Measurements from ENCODE around the gene ACSL1. TPM values are rescaled to one million over a fixed set of nuclear protein-coding genes. Genes with fewer than 3 reads are reported as not detected.

Gene ACSL1
- total RNA-seq, 2 experiments from 2014 or later = 17.1 to 17.2 TPM

- Mint-ChIP-seq H3K9me3 (ENCODE audit: low read depth) (no peaks in the 10 kb centered on the region), H3K4me3 (no peak overlapping the region), H3K27ac (peak overlapping the region; percentile 25), H3K4me1 (peaks cover 50% of the 10 kb centered on the region), H3K27me3 (no peaks in the 10 kb centered on the region), H3K36me3 (ENCODE audit: low read depth) (peaks cover 7% of the 10 kb centered on the region)
- intact Hi-C loops (cut with DNase I, micrococcal nuclease) = loop anchor here (5.0 to 10.0 kb wide), 3 partner anchors 75 to 558 kb away; partner anchors contain the start of gene CENPU (in 1 of the 2)
- ChIA-PET POLR2A (no interaction called here), CTCF (interaction anchor here (0.7 kb wide), 1 partner anchor 32 kb away, joined by 3 read pairs; no protein-coding TSS in a partner anchor)
- ATAC-seq = no peak
- no peak for DNase-seq
These were observed 3.4 kb downstream of the ACSL1 start for GRCh38 chr4:184822356-184822755.

GRCh38 chr4:184821242-184821641 lies 4.5 kb downstream of the ACSL1 start:
- no peaks in the 10 kb centered on the region for H3K9me3 Mint-ChIP-seq (ENCODE audit: low read depth)
- H3K4me3 Mint-ChIP-seq = no peak overlapping the region
- POLR2A ChIA-PET = no interaction called here
- no peak overlapping the region for H3K27ac Mint-ChIP-seq
- peaks cover 7% of the 10 kb centered on the region for H3K36me3 Mint-ChIP-seq (ENCODE audit: low read depth)
- no peak for DNase-seq
- H3K4me1 Mint-ChIP-seq = peaks cover 56% of the 10 kb centered on the region
- CTCF ChIA-PET = interaction anchor here (0.7 to 1.7 kb wide), 6 partner anchors 64 to 587 kb away, joined by 3 to 5 read pairs (median 4); no protein-coding TSS in a partner anchor
- H3K27me3 Mint-ChIP-seq = no peaks in the 10 kb centered on the region
- no peak for ATAC-seq
- intact Hi-C loops (cut with DNase I, micrococcal nuclease) = loop anchor here (5.0 to 10.0 kb wide), 3 partner anchors 74 to 556 kb away; partner anchors contain the start of gene CENPU (in 1 of the 2)

GRCh38 chr4:184819786-184820185 lies 6.0 kb downstream of the ACSL1 start:
- Mint-ChIP-seq H3K27ac (no peak overlapping the region), H3K9me3 (ENCODE audit: low read depth) (no peaks in the 10 kb centered on the region), H3K4me3 (no peak overlapping the region), H3K27me3 (no peaks in the 10 kb centered on the region), H3K4me1 (peaks cover 67% of the 10 kb centered on the region), H3K36me3 (ENCODE audit: low read depth) (peaks cover 7% of the 10 kb centered on the region)
- no peak for ATAC-seq
- CTCF ChIA-PET = interaction anchor here (0.6 to 1.7 kb wide), 5 partner anchors 24 to 582 kb away, joined by 3 to 5 read pairs (median 3); no protein-coding TSS in a partner anchor
- intact Hi-C loops (cut with DNase I, micrococcal nuclease) = loop anchor here (5.0 to 10.0 kb wide), 3 partner anchors 72 to 555 kb away; partner anchors contain the start of gene CENPU (in 1 of the 2)
- DNase-seq = no peak
- POLR2A ChIA-PET = no interaction called here

GRCh38 chr4:184818216-184818564 lies 7.6 kb downstream of the ACSL1 start:
- DNase-seq (no peak), ATAC-seq (peak; percentile 57)
- ChIA-PET POLR2A (no interaction called here), CTCF (interaction anchor here (1.6 kb wide), 1 partner anchor 72 kb away, joined by 6 read pairs; no protein-coding TSS in a partner anchor)
- intact Hi-C loops (cut with DNase I, micrococcal nuclease) = no loop called here
- Mint-ChIP-seq H3K27me3 (no peaks in the 10 kb centered on the region), H3K4me3 (no peak overlapping the region), H3K27ac (no peak overlapping the region), H3K4me1 (peaks cover 53% of the 10 kb centered on the region), H3K36me3 (ENCODE audit: low read depth) (peaks cover 7% of the 10 kb centered on the region), H3K9me3 (ENCODE audit: low read depth) (no peaks in the 10 kb centered on the region)

- Mint-ChIP-seq H3K27ac (no peak overlapping the region), H3K36me3 (ENCODE audit: low read depth) (peaks cover 3% of the 10 kb centered on the region), H3K4me1 (peaks cover 48% of the 10 kb centered on the region), H3K9me3 (ENCODE audit: low read depth) (no peaks in the 10 kb centered on the region), H3K27me3 (no peaks in the 10 kb centered on the region), H3K4me3 (no peak overlapping the region)
- ChIA-PET POLR2A (no interaction called here), CTCF (interaction anchor here (1.6 kb wide), 1 partner anchor 72 kb away, joined by 6 read pairs; no protein-coding TSS in a partner anchor)
- DNase-seq (no peak), ATAC-seq (no peak)
- intact Hi-C loops (cut with DNase I, micrococcal nuclease) = no loop called here
These were observed 8.1 kb downstream of the ACSL1 start for GRCh38 chr4:184817494-184818215.

GRCh38 chr4:184816962-184817361 lies 8.8 kb downstream of the ACSL1 start:
- CTCF ChIA-PET = no interaction called here
- POLR2A ChIA-PET = no interaction called here
- Mint-ChIP-seq H3K4me3 (no peak overlapping the region), H3K36me3 (ENCODE audit: low read depth) (no peaks in the 10 kb centered on the region), H3K4me1 (peaks cover 42% of the 10 kb centered on the region), H3K27me3 (no peaks in the 10 kb centered on the region), H3K9me3 (ENCODE audit: low read depth) (no peaks in the 10 kb centered on the region), H3K27ac (no peak overlapping the region)
- intact Hi-C loops (cut with DNase I, micrococcal nuclease) = no loop called here
- ATAC-seq = peak; percentile 52
- DNase-seq = no peak

- ChIA-PET POLR2A (no interaction called here), CTCF (interaction anchor here (0.7 kb wide), 2 partner anchors 11 to 459 kb away, joined by 3 read pairs; partner anchors contain the start of gene ACSL1)
- peak overlapping the region; percentile 2 for H3K27ac Mint-ChIP-seq
- peaks cover 45% of the 10 kb centered on the region for H3K4me1 Mint-ChIP-seq
- H3K36me3 Mint-ChIP-seq (ENCODE audit: low read depth) = peaks cover 2% of the 10 kb centered on the region
- no peaks in the 10 kb centered on the region for H3K9me3 Mint-ChIP-seq (ENCODE audit: low read depth)
- intact Hi-C loops (cut with DNase I, micrococcal nuclease) = no loop called here
- no peaks in the 10 kb centered on the region for H3K27me3 Mint-ChIP-seq
- ATAC-seq = peak; percentile 61
- H3K4me3 Mint-ChIP-seq = no peak overlapping the region
- peak; percentile 36 for DNase-seq
These were observed 10.5 kb downstream of the ACSL1 start for GRCh38 chr4:184815046-184815877.

GRCh38 chr4:184814686-184815045 lies 11.1 kb downstream of the ACSL1 start:
- no peaks in the 10 kb centered on the region for H3K27me3 Mint-ChIP-seq
- H3K36me3 Mint-ChIP-seq (ENCODE audit: low read depth) = peaks cover 2% of the 10 kb centered on the region
- ATAC-seq = no peak
- H3K4me1 Mint-ChIP-seq = peaks cover 42% of the 10 kb centered on the region
- intact Hi-C loops (cut with DNase I, micrococcal nuclease) = no loop called here
- H3K27ac Mint-ChIP-seq = peak overlapping the region; percentile 2
- POLR2A ChIA-PET = no interaction called here
- no peak for DNase-seq
- no peak overlapping the region for H3K4me3 Mint-ChIP-seq
- CTCF ChIA-PET = interaction anchor here (0.7 kb wide), 2 partner anchors 12 to 458 kb away, joined by 3 read pairs; partner anchors contain the start of gene ACSL1
- H3K9me3 Mint-ChIP-seq (ENCODE audit: low read depth) = no peaks in the 10 kb centered on the region

- peaks cover 39% of the 10 kb centered on the region for H3K4me1 Mint-ChIP-seq
- ChIA-PET POLR2A (no interaction called here), CTCF (no interaction called here)
- H3K4me3 Mint-ChIP-seq = no peak overlapping the region
- H3K9me3 Mint-ChIP-seq (ENCODE audit: low read depth) = no peaks in the 10 kb centered on the region
- no peaks in the 10 kb centered on the region for H3K27me3 Mint-ChIP-seq
- DNase-seq = no peak
- intact Hi-C loops (cut with DNase I, micrococcal nuclease) = no loop called here
- H3K27ac Mint-ChIP-seq = no peak overlapping the region
- no peak for ATAC-seq
- peaks cover 2% of the 10 kb centered on the region for H3K36me3 Mint-ChIP-seq (ENCODE audit: low read depth)
These were observed 13.1 kb downstream of the ACSL1 start for GRCh38 chr4:184812651-184813181.

- H3K4me1 Mint-ChIP-seq = peaks cover 33% of the 10 kb centered on the region
- no peak for DNase-seq
- H3K9me3 Mint-ChIP-seq (ENCODE audit: low read depth) = no peaks in the 10 kb centered on the region
- intact Hi-C loops (cut with DNase I, micrococcal nuclease) = no loop called here
- H3K27me3 Mint-ChIP-seq = no peaks in the 10 kb centered on the region
- H3K27ac Mint-ChIP-seq = no peak overlapping the region
- CTCF ChIA-PET = no interaction called here
- ATAC-seq = no peak
- no peak overlapping the region for H3K4me3 Mint-ChIP-seq
- H3K36me3 Mint-ChIP-seq (ENCODE audit: low read depth) = peaks cover 2% of the 10 kb centered on the region
- POLR2A ChIA-PET = no interaction called here
These were observed 13.6 kb downstream of the ACSL1 start for GRCh38 chr4:184812199-184812542.

- POLR2A ChIA-PET = no interaction called here
- intact Hi-C loops (cut with DNase I, micrococcal nuclease) = no loop called here
- Mint-ChIP-seq H3K4me3 (no peak overlapping the region), H3K9me3 (ENCODE audit: low read depth) (no peaks in the 10 kb centered on the region), H3K4me1 (peaks cover 28% of the 10 kb centered on the region), H3K27ac (no peak overlapping the region), H3K27me3 (no peaks in the 10 kb centered on the region), H3K36me3 (ENCODE audit: low read depth) (peaks cover 2% of the 10 kb centered on the region)
- DNase-seq = no peak
- CTCF ChIA-PET = no interaction called here
- no peak for ATAC-seq
These were observed 14.1 kb downstream of the ACSL1 start for GRCh38 chr4:184811526-184812198.

Measured in activated CD4-positive, alpha-beta T cell treated with anti-CD3 and anti-CD28 coated beads for 36 hours (primary cell).